SW 1271 (cell line): Measurements from ENCODE around the gene BCR.
"Not testable (repeated sequence)": the region's sequence is repeated elsewhere in the genome, so short reads cannot be mapped to it uniquely, and the experiment has no call there.

Experiments
- DNase-seq, 2 experiments: peaks; one replicate each; lab custom pipeline; 2025; lab: John Stamatoyannopoulos, UW

BCR gene

DNA sequence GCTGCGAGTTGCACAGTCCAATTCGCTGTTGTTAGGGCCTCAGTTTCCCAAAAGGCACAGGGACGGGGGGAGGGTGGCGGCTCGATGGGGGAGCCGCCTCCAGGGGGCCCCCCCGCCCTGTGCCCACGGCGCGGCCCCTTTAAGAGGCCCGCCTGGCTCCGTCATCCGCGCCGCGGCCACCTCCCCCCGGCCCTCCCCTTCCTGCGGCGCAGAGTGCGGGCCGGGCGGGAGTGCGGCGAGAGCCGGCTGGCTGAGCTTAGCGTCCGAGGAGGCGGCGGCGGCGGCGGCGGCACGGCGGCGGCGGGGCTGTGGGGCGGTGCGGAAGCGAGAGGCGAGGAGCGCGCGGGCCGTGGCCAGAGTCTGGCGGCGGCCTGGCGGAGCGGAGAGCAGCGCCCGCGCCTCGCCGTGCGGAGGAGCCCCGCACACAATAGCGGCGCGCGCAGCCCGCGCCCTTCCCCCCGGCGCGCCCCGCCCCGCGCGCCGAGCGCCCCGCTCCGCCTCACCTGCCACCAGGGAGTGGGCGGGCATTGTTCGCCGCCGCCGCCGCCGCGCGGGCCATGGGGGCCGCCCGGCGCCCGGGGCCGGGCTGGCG lies at the start of gene BCR:
Gene BCR (plus strand): TSS at position 209 of the 592 bp plus-strand sequence. CDS start 452 bp downstream, outside the sequence.
- peak in 1 of 2 experiments; percentile 30 for DNase-seq

DNA sequence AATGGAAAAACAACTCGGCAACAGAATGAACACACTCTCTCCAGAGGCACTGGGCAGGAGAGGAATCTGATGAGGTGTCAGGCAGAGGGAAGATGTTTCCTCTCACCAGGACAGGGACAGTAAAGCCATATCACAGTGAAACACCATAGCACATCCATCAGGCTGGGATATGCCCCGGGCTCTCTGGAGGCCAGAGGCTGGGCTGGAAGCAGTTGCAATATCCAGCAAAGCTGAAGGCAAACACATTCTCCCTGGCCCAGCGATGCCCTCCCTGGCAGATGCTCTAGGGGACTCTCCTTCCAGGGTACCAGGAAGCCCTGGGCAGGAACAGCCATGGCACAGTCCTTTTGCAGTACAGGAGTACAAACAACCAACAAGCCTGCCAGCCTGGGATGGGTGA lies 49.6 kb upstream of the BCR start:
- DNase-seq = no peak

DNA sequence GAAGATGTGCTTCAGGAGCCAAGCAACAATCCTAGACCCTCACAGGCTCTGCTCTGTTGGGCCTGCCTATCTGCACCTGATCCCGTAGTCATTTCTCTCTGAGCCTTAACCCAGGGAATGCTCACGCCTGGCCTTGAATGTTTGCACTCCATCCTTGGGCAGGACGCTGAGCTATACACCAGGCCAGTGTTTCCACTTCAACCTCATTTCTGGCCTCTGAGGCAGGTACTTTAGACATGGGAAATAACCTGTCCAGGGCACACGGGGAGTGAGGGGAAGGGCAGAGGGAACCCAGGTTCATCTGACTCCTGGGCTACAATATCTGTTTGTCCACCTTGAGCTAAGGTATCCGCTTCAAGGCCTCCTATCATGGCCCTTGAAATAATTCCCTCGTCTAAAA lies 48.4 kb upstream of the BCR start:
- DNase-seq = no peak

DNA sequence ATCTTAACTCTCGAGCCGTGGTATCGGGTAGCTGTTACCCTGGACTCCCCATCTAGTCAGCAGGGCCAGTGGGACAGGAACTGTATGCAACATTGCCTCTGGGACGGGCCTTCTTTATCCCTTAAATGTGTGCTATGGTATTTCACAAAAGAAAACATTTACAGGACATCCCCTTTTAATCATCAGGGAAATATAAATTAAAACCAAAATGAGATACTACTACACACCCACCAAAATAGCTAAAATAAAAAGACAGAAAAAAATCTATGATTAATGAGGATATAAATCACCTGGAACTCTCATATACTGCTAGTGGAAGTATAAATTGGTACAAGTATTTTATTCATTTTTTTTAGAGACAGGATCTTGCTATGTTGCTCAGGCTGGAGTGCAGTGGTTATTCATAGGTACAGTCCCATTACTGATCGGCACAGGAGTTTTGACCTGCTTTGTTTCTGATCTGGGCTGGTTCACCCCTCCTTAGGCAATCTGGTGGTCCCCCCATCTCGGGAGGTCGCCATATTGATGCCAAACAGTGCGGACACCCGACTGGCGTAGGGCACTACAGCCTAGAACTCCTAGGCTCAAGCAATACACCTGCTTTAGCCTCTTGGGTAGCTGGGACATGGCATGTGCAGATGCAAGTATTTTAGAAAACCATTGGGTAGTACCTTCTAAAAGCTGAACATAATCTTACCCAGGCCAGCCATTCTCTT lies 47.8 kb upstream of the BCR start:
- DNase-seq = no peak

DNA sequence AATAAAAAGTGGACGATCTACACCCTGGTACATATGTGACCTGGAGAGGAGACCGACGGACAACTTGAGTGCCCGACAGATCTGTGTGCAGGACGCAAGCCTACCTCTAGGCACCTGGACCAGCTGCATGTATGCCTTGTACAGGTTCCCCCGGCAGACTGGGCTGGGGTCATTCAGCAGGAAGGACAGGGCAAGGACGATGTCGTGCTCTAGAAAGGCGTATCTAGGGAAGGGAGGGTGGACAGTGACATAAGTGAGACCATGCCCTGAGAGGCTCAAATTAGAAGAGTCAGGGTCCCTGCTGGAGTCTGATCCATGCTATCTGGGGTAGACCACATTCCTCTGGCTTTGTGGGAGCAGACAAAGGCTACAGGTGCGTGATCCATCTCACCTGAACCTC lies 46.4 kb upstream of the BCR start:
- no peak for DNase-seq

DNA sequence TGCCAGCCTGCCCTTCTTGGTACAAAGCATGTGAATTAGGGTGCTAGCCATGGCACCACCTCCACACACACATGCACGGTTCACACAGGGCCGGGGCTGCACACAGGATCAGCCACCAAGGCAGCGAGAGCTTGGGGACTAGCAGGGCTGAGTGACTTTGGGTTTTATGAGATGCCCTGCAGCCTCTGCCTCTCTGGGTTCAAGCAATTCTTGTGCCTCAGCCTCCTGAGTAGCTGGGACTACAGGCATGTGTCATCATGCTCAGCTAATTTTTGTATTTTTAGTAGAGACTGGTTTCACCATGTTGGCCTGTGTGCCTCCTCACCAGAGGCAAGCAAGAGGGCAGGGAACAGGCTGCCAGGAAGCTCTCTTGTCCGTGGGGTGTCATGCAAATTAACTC lies 43.3 kb upstream of the BCR start:
- not testable (repeated sequence) for DNase-seq

DNA sequence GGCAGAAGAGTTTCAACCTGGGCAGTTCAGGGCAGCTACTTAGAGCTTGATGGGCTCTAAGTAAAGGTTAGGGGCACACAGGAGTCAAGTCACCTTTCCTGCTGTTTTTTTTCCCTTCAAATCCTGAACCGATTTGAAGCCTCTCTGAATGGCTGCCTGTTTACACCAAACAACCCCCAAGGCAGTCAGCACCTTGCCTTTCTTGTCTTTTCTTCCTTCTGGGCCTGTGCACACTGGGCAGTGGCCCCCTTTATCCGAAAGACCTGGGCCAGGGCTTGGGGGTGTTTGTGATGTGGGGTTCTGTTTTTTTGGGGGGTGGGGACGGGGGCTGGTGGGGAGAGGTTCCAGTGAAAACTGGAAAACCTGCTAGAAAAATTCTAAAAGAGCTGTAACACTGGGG lies 42.8 kb upstream of the BCR start:
- DNase-seq = no peak

DNA sequence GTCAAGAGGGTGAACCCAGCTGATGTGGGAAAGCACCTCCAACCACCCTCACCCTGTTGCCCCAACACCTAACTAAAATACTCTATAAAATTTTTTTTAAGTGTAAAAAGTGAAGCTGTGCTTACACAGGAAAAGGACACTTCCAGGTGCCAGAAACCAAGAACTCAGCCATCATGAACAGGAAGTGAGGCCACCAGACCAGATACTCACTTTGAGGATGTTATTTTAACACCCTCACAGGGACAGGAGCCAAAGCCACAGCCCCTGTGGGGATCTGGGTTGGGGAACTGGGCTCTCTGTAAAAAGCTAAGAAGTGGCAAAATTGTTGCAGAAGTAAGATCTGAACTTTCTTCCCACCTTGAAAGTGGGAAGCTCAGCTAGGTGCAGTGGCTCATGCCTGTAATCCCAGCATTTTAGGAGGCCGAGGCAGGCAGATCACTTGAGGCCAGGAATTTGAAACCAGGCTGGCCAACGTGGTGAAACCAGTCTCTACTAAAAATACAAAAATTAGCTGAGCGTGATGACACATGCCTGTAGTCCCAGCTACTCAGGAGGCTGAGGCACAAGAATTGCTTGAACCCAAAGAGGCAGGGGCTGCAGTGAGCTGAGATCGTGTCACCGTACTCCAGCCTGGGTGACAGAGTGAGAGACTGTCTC lies 42.3 kb upstream of the BCR start:
- DNase-seq = no peak

DNA sequence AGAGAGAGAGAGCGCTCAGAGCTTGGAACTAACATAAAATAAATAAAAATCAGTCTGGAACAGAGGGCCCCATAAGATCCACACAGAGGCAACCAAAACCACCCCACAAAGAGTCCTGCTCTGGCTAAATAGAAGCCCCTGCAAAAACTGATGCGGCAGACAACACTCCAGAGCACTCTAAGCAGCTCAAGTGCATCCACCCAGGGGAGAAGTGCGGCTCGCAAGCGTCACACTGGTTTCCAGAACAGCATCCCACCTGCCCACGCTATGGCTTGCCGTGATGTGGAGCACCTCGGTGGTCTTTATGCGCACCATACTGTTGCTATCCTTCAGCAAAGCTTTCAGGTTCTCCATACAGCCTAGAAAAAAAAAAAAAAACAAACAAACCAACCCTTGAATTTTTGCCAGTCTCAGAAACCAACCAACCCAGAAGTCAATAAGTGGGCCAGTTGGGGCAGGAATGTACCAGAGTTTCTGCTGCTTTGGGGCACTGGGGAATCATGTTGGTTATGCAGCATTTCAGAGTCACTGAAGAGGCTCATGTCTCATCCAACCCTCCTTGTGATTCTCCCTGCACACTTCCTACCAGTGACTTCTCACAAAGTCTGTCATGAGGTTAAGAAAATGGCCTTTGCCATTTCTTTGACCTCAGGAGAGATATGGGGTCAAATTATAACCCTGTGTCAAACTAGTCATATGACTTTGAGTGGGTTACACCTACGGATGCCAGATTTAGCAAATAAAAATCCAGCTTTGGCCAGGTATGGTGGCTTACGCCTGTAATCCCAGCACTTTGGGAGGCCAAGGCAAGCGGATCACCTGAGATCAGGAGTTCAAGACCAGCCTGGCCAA lies 41.5 kb upstream of the BCR start:
- DNase-seq = no peak

DNA sequence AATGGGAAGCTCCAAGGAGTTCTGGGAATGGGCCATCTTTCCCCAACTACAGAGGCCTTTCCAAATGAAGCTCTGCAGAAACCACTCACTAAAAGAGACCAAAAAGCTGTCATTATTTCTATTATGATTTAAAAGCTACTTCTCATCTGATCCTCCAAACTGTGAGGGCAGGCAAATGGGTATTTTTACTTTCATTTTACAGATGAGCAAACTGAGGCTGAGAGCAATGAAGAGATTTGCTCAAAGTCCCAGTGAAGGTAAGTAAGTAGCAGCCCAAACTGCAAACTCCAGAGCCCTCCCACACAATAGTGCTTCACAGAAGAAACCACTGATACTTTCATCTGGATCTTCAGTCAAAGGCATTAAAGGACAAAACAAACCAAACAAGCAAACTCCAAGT lies 39.9 kb upstream of the BCR start:
- DNase-seq = no peak

DNA sequence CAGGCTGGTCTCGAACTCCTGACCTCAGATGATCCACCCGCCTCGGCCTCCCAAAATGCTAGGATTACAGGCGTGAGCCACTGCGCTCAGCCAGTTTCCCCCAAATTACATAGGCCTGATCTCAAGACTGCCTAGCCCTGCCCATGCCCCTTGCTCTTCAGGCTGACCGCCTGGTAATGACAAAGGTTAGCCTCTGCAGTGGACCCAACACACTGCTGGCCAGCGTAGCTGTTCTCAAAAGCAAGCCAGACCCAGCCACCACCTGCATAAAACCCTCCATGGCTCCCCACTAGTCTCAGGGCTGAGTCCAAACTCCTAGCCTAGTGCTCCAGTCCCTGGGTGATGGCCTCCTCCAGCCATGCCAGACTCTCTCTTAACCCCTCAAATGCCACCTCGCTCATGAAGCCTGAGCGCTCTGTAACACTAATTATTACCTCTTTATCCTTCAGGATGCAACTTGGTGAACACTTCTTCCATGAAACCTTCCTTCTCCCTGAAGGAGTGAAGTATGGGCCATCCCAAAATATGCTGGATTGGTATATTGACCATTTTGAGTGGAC lies 37.7 kb upstream of the BCR start:
- DNase-seq = no peak

DNA sequence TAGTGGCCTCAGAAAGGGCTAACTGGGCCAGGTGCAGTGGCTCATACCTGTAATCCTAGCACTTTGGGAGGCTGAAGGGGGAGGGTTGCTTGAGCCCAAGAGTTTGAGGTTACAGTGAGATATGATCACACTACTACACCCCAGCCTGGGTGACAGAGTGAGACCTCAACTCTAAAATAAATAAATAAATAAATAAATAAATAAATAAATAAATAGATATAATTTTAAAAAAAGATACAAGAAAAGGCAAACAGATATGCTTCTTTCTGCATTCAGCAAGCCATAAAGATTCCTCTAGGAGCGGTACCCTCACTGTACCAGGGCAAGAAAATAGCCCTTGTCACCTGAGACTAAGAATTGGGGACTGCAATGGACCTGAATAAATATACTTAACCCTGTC lies 37.2 kb upstream of the BCR start:
- DNase-seq = no peak

DNA sequence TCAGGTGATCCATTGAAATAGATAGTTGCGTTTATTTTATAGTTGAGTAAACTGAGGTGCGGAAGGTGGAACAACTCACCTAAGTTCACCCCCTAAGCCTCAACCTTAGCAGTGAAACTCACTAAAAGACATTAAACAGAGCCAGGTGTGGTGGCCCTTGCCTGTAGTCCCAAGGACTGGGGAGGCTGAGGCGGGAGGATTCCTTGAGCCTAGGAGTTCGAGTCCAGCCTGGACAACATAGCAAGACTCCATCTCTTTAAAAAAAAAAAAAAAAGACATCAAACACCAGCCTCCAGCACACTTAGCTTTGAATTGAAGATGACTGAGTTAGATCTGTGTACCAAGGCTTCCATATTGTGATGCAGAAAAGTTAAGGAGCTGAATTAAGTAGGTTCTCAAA lies 35.9 kb upstream of the BCR start:
- no peak for DNase-seq

DNA sequence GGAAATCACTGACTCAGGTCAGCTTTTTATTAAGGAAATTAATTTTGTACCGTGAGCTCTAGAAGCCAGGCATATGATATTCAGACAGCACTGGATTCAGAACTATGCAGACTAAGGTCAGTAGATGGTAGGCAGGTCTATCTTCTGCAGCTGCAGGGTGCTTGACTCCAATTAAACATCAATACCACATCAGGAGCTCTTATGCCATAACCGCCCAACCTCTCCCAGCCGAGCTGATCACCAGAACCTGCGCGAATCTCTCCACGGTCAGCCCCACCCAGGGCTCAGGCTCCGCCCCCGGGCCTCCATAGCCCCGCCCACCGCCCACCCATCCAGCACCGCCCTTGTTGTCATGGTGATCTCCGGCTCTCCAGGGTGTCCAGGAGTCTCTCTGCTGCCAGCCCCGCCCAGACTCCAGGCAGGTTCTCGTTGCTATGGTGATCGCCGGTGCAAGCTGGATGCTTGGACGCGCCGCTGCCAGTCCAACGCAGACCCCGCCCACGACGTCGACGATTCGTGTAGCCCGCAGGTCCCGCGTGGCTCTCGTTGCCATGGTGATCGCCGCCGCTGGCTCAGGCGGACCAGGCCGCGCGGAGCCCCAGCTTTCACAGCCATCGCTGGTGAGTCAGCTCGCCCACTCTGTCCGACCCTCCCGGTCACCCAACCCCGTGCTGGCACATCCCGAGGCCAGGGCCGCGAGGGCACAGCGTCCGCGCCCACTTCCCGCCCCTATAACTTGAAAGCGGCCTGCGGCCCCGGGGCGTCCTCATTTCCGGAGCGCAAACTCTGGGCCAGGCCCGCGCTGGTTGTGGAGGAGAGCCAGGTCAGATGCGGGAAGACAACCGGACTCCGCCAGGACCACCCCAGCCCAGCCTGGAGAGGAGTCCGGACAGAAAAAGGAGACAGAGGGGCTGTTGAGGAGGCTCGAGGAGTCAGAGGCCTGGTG lies 35.1 kb upstream of the BCR start, which contains the start of gene RAB36:
Gene RAB36 (plus strand): TSS at position 546 of the 946 bp plus-strand sequence. CDS start 1,140 bp downstream, outside the sequence.
- peak; percentile 94 to 96 for DNase-seq

DNA sequence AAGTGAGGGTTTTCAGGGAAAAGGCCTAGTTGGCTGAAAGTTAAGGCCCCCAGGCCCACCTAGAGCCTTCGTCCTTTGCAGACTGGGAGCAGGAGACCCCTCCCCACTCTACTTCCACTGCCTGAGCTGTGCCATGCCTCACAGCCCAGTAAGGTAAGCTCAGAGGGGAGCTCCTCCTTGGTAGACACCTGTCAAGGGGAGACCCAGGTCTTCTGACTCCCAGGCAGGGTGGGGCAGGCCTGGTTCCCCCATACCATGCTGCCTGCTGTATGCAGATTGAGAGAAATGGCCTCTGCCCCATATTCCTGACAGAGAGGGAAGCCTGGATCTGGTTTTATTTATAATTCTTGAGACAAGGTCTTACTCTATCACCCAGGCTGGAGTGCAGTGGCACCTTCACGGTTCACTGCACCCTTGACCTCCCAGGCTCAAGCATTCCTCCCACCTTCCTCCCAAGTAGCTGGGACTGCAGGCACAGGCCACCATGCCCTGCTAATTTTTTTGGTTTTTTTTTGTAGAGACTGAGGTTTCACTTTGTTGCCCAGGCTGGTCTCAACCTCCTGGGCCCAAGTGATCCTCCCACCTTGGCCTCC lies 34.3 kb upstream of the BCR start:
- no peak for DNase-seq

DNA sequence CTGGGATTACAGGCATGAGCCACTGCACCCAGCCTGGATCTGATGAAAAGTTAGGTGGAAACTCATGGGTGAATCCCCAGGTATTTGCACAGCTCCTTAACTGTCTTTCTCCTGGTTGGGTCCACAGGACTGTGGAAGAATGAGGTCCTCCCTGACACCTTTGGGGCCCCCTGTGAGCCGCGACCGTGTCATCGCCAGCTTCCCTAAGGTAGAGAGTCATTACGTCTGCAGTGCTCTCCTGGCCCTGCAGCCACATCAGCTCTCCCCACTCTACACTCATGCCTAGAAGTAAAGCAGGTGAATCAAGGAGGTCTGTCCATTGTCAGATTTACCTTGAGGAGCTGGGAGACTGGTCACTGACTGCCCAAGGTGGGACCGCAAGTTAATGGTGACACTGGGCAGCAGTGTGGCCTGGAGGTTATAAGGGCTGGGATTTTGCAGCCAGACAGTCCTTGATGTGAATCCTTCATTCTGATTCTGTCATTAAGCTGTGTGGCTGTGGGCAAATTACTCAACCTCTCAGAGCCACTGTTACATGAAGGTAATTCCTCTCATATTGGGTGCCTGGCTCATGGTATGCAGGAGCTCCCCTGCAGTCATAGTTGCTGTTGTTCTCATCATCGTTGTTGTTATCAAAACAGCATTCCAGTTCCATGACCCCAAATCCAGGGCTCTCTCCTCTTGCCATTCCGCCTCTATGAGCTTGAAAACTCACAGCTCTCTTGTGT lies 33.7 kb upstream of the BCR start:
- no peak for DNase-seq

DNA sequence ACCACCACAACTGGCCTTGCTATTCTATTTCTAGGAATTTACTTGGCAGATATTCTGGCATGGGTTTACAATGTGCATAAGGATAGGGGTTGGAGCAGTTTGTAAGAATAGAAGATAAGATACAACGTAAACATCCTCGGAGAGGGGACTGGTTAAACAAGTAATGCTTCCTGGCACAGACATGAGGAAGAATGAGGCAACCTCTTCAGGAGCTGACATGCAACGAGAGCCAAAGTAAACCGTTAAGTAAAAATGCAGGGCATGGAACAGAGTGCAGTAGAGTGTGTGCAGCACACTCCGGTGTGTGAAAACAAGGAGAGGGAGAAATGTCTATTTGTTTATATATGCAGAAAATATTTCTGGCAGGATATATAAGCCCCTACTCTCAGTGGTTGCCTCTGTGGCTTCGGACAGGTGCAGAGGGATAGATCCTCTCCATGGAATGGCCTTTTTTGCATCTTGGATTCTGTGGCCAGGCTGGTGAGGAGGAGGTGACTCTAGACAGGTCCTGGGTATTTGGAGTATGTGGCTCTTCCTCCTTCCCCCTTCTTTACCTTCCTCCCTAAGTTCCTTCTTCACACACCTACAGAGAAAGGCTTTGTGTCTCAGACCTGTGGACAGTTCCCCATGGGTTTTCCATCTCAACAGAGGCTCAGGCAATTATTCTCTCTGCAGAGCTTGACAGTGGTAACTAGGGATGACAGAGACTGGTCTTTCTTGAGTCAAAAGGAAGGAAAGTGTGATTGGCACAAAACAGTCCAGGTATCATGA lies 32.5 kb upstream of the BCR start:
- DNase-seq = no peak

DNA sequence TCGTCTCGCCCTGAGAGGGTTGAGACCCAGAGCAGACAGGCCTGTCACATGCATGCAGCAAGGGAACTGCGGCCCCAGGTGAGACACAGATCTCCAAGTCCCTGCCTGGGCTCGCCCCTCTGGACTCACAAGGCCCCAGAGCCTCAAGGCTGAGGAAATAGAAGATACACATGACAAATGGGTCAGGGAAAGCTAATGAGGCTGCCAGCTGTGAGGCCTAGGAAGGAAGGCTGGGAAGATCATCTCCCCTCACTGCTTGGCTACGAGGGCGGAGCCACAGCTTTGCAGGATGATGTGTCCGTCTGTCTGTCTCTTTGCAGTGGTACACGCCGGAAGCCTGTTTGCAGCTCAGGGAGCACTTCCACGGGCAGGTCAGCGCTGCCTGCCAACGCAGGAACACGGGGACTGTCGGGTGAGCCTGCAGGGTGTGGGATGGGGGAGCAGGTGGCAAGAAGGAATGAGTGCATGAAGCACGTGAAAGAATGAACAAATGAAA lies 30.5 kb upstream of the BCR start:
- DNase-seq = no peak

DNA sequence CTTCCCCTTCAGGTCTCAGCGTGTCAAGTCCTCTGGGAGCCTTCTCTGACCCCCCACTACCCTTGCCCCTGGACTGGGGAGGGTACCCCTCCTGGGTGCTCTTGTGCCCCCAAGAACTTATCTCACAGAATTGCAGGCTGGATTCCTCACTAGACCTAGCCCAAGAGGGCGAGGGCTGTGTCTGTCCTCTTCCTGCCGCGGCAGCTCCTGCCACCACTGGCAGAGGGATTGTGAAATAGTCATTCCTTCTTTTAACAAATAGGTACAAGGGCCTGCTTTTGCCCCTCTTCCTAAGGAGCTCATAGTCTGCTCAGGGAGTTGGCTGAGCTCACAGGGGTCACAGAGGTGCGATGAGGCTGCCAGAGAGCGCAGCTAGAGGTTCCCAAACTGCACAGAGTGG lies 29.5 kb upstream of the BCR start:
- DNase-seq = no peak
